Prostate gland (tissue), 2 donors: Measurements from ENCODE around the gene RAI14.

Experiments
- POLR2A ChIP-seq: fragments of 450-650 bp; IDR thresholded peaks from one replicate; pipeline ENCODE4 v1.6.1; 2016; ENCODE audit warnings: antibody characterized with exemption, mild to moderate bottlenecking
- POLR2AphosphoS5 ChIP-seq: sonication (generic); formaldehyde crosslinking; IDR thresholded peaks from one replicate; pipeline ENCODE4 v1.6.1; 2017; ENCODE audit warnings: antibody characterized with exemption
- TF ChIP-seq, protein P1 (sequence below), 4 experiments: fragments of 200-600 bp in 2 of 4; fragments of 450-650 bp in 2 of 4; sonication (generic) in 2 of 4; IDR thresholded peaks; 1 replicate in 3 of 4; 2 replicates in 1 of 4; pipeline ENCODE4 v1.5.1; 2016 to 2019; ENCODE audit warnings: antibody characterized with exemption in 4 of 4, mild to moderate bottlenecking in 2 of 4, moderate library complexity in 2 of 4

DNA sequence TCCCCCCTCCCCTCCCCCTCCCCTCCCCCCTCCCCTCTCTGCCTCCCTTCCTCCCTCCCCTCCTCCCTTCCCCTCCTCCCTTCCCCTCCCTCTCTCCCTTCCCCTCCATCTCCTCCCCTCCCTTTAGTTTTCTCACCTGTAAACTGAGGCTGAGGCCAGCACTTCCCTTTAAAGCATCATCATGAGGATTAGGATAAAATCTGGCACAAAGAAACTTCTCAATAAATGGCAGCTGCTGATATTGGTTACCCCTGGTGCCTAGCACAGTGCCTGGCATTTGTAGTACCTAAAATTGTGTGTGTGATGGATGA, 41.9 kb downstream of the RAI14 start:
- TF ChIP-seq, protein P1, sequence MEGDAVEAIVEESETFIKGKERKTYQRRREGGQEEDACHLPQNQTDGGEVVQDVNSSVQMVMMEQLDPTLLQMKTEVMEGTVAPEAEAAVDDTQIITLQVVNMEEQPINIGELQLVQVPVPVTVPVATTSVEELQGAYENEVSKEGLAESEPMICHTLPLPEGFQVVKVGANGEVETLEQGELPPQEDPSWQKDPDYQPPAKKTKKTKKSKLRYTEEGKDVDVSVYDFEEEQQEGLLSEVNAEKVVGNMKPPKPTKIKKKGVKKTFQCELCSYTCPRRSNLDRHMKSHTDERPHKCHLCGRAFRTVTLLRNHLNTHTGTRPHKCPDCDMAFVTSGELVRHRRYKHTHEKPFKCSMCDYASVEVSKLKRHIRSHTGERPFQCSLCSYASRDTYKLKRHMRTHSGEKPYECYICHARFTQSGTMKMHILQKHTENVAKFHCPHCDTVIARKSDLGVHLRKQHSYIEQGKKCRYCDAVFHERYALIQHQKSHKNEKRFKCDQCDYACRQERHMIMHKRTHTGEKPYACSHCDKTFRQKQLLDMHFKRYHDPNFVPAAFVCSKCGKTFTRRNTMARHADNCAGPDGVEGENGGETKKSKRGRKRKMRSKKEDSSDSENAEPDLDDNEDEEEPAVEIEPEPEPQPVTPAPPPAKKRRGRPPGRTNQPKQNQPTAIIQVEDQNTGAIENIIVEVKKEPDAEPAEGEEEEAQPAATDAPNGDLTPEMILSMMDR (IDR thresholded peaks at IDR 0.05) = no peak
- TF ChIP-seq POLR2AphosphoS5 (no peak), POLR2A (no peak)
